ENCODE measurements around the gene MRPS21. TPM values are rescaled to one million over a fixed set of nuclear protein-coding genes. Genes with fewer than 3 reads are reported as not detected.

MRPS21 gene
- total and polyA plus RNA-seq, 4 experiments from 2014 or later = 62.9 to 89.4 (median 68.5) TPM

GRCh38 chr1:150320667-150320978, 27.0 kb downstream of the MRPS21 start:
- no peaks in the 10 kb centered on the region for H3K9me3 ChIP-seq (ENCODE audit: control insufficient read depth in 1 of 2, low read length in 2 of 2)
- H3K27me3 ChIP-seq (ENCODE audit: insufficient read depth, low read length) = no peaks in the 10 kb centered on the region
- H3K4me1 Mint-ChIP-seq = peaks cover 10 to 35% (median 23%) of the 10 kb centered on the region in 4 donors
- H3K36me3 Mint-ChIP-seq = peaks cover 10 to 26% of the 10 kb centered on the region in 2 donors
- H3K4me1 ChIP-seq (ENCODE audit: insufficient read depth, low read length) = peaks cover 23% of the 10 kb centered on the region
- intact Hi-C loops (cut with micrococcal nuclease) = loop anchor here (2.0 kb wide), 2 partner anchors 26 to 66 kb away; no protein-coding TSS in a partner anchor
- peak overlapping the region; percentile 95 to 100 (median 97) for H3K27ac Mint-ChIP-seq
- ChIA-PET CTCF (ENCODE audit: partially characterized antibody) (no interaction called here), POLR2A (ENCODE audit: partially characterized antibody) (interaction anchor here (0.7 to 2.7 kb wide), 8 partner anchors 9 to 86 kb away, joined by 3 to 18 read pairs (median 3); partner anchors contain the start of gene RPRD2)
- H3K36me3 ChIP-seq (ENCODE audit: insufficient read depth, low read length) = peaks cover 10% of the 10 kb centered on the region
- peak overlapping the region; percentile 95 to 100 (median 99) for H3K4me3 Mint-ChIP-seq
- no peaks in the 10 kb centered on the region for H3K9me3 Mint-ChIP-seq
- DNase-seq = peak in 2 of 5 donors; percentile 1
- H3K27ac ChIP-seq (ENCODE audit: low read depth, low read length) = peak overlapping the region; percentile 81
- no peaks in the 10 kb centered on the region for H3K27me3 Mint-ChIP-seq
- H3K4me3 ChIP-seq (ENCODE audit: low read length in 2 of 2) = peak overlapping the region; percentile 68 to 91

GRCh38 chr1:150321826-150322166, 28.1 kb downstream of the MRPS21 start:
- Mint-ChIP-seq H3K4me3 (peak overlapping the region; percentile 95 to 100 (median 99)), H3K27me3 (no peaks in the 10 kb centered on the region), H3K36me3 (peaks cover 21 to 37% of the 10 kb centered on the region in 2 donors), H3K4me1 (peaks cover 15 to 45% (median 30%) of the 10 kb centered on the region in 4 donors), H3K27ac (peak overlapping the region; percentile 95 to 100 (median 97)), H3K9me3 (no peaks in the 10 kb centered on the region)
- ChIA-PET CTCF (ENCODE audit: partially characterized antibody) (interaction anchor here (1.0 kb wide), 1 partner anchor 66 kb away, joined by 4 read pairs; no protein-coding TSS in a partner anchor), POLR2A (ENCODE audit: partially characterized antibody) (interaction anchor here (0.8 to 2.7 kb wide), 7 partner anchors 10 to 87 kb away, joined by 3 to 18 read pairs (median 4); partner anchors contain the start of gene RPRD2)
- intact Hi-C loops (cut with micrococcal nuclease) = loop anchor here (1.0 to 2.0 kb wide), 3 partner anchors 27 to 67 kb away; no protein-coding TSS in a partner anchor
- H3K27me3 ChIP-seq (ENCODE audit: insufficient read depth, low read length) = no peaks in the 10 kb centered on the region
- DNase-seq = peak in 4 of 5 donors; percentile 19 to 53 (median 24)
- peak overlapping the region; percentile 68 to 91 for H3K4me3 ChIP-seq (ENCODE audit: low read length in 2 of 2)
- peaks cover 20% of the 10 kb centered on the region for H3K36me3 ChIP-seq (ENCODE audit: insufficient read depth, low read length)
- H3K27ac ChIP-seq (ENCODE audit: low read depth, low read length) = peak overlapping the region; percentile 81
- H3K4me1 ChIP-seq (ENCODE audit: insufficient read depth, low read length) = peaks cover 23% of the 10 kb centered on the region
- H3K9me3 ChIP-seq (ENCODE audit: control insufficient read depth in 1 of 2, low read length in 2 of 2) = no peaks in the 10 kb centered on the region

- H3K4me1 Mint-ChIP-seq = peaks cover 15 to 45% (median 30%) of the 10 kb centered on the region in 4 donors
- H3K9me3 Mint-ChIP-seq = no peaks in the 10 kb centered on the region
- POLR2A ChIA-PET (ENCODE audit: partially characterized antibody) = interaction anchor here (1.0 to 2.7 kb wide), 2 partner anchors 24 to 41 kb away, joined by 3 to 18 read pairs; partner anchors contain the start of gene RPRD2
- Histone ChIP-seq H3K27ac (ENCODE audit: low read depth, low read length) (peak overlapping the region; percentile 81), H3K4me3 (ENCODE audit: low read length in 2 of 2) (peak overlapping the region; percentile 68 to 91), H3K27me3 (ENCODE audit: insufficient read depth, low read length) (no peaks in the 10 kb centered on the region), H3K36me3 (ENCODE audit: insufficient read depth, low read length) (peaks cover 25% of the 10 kb centered on the region), H3K9me3 (ENCODE audit: control insufficient read depth in 1 of 2, low read length in 2 of 2) (no peaks in the 10 kb centered on the region), H3K4me1 (ENCODE audit: insufficient read depth, low read length) (peaks cover 23% of the 10 kb centered on the region)
- no peaks in the 10 kb centered on the region for H3K27me3 Mint-ChIP-seq
- peak overlapping the region; percentile 95 to 100 (median 97) for H3K27ac Mint-ChIP-seq
- peaks cover 21 to 43% of the 10 kb centered on the region in 2 donors for H3K36me3 Mint-ChIP-seq
- peak overlapping the region; percentile 95 to 100 (median 99) for H3K4me3 Mint-ChIP-seq
- intact Hi-C loops (cut with micrococcal nuclease) = no loop called here
- CTCF ChIA-PET (ENCODE audit: partially characterized antibody) = interaction anchor here (1.0 kb wide), 1 partner anchor 66 kb away, joined by 4 read pairs; no protein-coding TSS in a partner anchor
- DNase-seq = no peak
These were observed 28.6 kb downstream of the MRPS21 start for GRCh38 chr1:150322310-150322709.

GRCh38 chr1:150332651-150333290, 39.1 kb downstream of the MRPS21 start:
- Mint-ChIP-seq H3K36me3 (peaks cover 47 to 73% of the 10 kb centered on the region in 2 donors), H3K27ac (no peak overlapping the region), H3K4me1 (peaks cover 5 to 12% (median 7%) of the 10 kb centered on the region in 4 donors), H3K27me3 (no peaks in the 10 kb centered on the region), H3K4me3 (peak overlapping the region in 1 of 8 donors; percentile 7), H3K9me3 (no peaks in the 10 kb centered on the region)
- Histone ChIP-seq H3K4me3 (ENCODE audit: low read length in 2 of 2) (no peak overlapping the region), H3K27me3 (ENCODE audit: insufficient read depth, low read length) (no peaks in the 10 kb centered on the region), H3K9me3 (ENCODE audit: control insufficient read depth in 1 of 2, low read length in 2 of 2) (no peaks in the 10 kb centered on the region), H3K36me3 (ENCODE audit: insufficient read depth, low read length) (peaks cover 70% of the 10 kb centered on the region), H3K27ac (ENCODE audit: low read depth, low read length) (no peak overlapping the region), H3K4me1 (ENCODE audit: insufficient read depth, low read length) (no peaks in the 10 kb centered on the region)
- POLR2A ChIA-PET (ENCODE audit: partially characterized antibody) = no interaction called here
- CTCF ChIA-PET (ENCODE audit: partially characterized antibody) = no interaction called here
- DNase-seq = no peak
- intact Hi-C loops (cut with micrococcal nuclease) = no loop called here

- H3K9me3 ChIP-seq (ENCODE audit: control insufficient read depth in 1 of 2, low read length in 2 of 2) = no peaks in the 10 kb centered on the region
- H3K27me3 ChIP-seq (ENCODE audit: insufficient read depth, low read length) = no peaks in the 10 kb centered on the region
- Mint-ChIP-seq H3K27me3 (no peaks in the 10 kb centered on the region), H3K36me3 (peaks cover 49 to 63% of the 10 kb centered on the region in 2 donors), H3K4me1 (no peaks in the 10 kb centered on the region), H3K27ac (peak overlapping the region in 3 of 7 donors; percentile 11 to 88 (median 16)), H3K9me3 (no peaks in the 10 kb centered on the region), H3K4me3 (no peak overlapping the region)
- intact Hi-C loops (cut with micrococcal nuclease) = no loop called here
- no peak for DNase-seq
- H3K27ac ChIP-seq (ENCODE audit: low read depth, low read length) = no peak overlapping the region
- peaks cover 50% of the 10 kb centered on the region for H3K36me3 ChIP-seq (ENCODE audit: insufficient read depth, low read length)
- no peaks in the 10 kb centered on the region for H3K4me1 ChIP-seq (ENCODE audit: insufficient read depth, low read length)
- no peak overlapping the region for H3K4me3 ChIP-seq (ENCODE audit: low read length in 2 of 2)
- ChIA-PET CTCF (ENCODE audit: partially characterized antibody) (interaction anchor here (0.6 to 1.1 kb wide), 2 partner anchors 90 to 607 kb away, joined by 3 read pairs; no protein-coding TSS in a partner anchor), POLR2A (ENCODE audit: partially characterized antibody) (interaction anchor here (1.1 kb wide), 1 partner anchor 24 kb away, joined by 3 read pairs; no protein-coding TSS in a partner anchor)
These were observed 52.7 kb downstream of the MRPS21 start for GRCh38 chr1:150346316-150346715.

- no peaks in the 10 kb centered on the region for H3K27me3 ChIP-seq (ENCODE audit: insufficient read depth, low read length)
- H3K36me3 ChIP-seq (ENCODE audit: insufficient read depth, low read length) = peaks cover 24% of the 10 kb centered on the region
- Mint-ChIP-seq H3K9me3 (no peaks in the 10 kb centered on the region), H3K36me3 (peaks cover 29 to 46% of the 10 kb centered on the region in 2 donors), H3K4me3 (no peak overlapping the region), H3K4me1 (no peaks in the 10 kb centered on the region), H3K27ac (peak overlapping the region in 3 of 7 donors; percentile 53 to 60 (median 53)), H3K27me3 (no peaks in the 10 kb centered on the region)
- no peak overlapping the region for H3K4me3 ChIP-seq (ENCODE audit: low read length in 2 of 2)
- ChIA-PET CTCF (ENCODE audit: partially characterized antibody) (interaction anchor here (0.7 kb wide), 1 partner anchor 234 kb away, joined by 3 read pairs; no protein-coding TSS in a partner anchor), POLR2A (ENCODE audit: partially characterized antibody) (interaction anchor here (7.3 kb wide), 1 partner anchor 11 kb away, joined by 29 read pairs; the partner anchor contains the start of gene RPRD2)
- intact Hi-C loops (cut with micrococcal nuclease) = no loop called here
- H3K4me1 ChIP-seq (ENCODE audit: insufficient read depth, low read length) = no peaks in the 10 kb centered on the region
- no peak for DNase-seq
- H3K9me3 ChIP-seq (ENCODE audit: control insufficient read depth in 1 of 2, low read length in 2 of 2) = no peaks in the 10 kb centered on the region
- no peak overlapping the region for H3K27ac ChIP-seq (ENCODE audit: low read depth, low read length)
These were observed 59.2 kb downstream of the MRPS21 start for GRCh38 chr1:150352866-150353265.

Data from CD4-positive, alpha-beta memory T cell (primary cell).